ENCODE results near the gene MAPK13.
"Not testable (repeated sequence)": the region's sequence is repeated elsewhere in the genome, so short reads cannot be mapped to it uniquely, and the experiment has no call there.

The MAPK13 gene

GRCh38 chr6:36129941-36130666, at the start of gene MAPK13:
TSS of gene MAPK13 (plus strand) at chr6:36130513. CDS start at chr6:36130583, 70 bp downstream.
- DNase-seq: no peak

GRCh38 chr6:36082318-36082717, 48.0 kb upstream of the MAPK13 start:
- no peak for DNase-seq

- DNase-seq: no peak
Measured at GRCh38 chr6:36083446-36083845, 46.9 kb upstream of the MAPK13 start.

GRCh38 chr6:36088204-36088603, 42.1 kb upstream of the MAPK13 start:
- not testable (repeated sequence) for DNase-seq

- DNase-seq: no peak
Measured at GRCh38 chr6:36089048-36089447, 41.3 kb upstream of the MAPK13 start.

- no peak for DNase-seq
Measured at GRCh38 chr6:36094238-36094637, 36.1 kb upstream of the MAPK13 start.

GRCh38 chr6:36094753-36095496, 35.4 kb upstream of the MAPK13 start:
- DNase-seq: peak; percentile 80 to 82

- no peak for DNase-seq
Measured at GRCh38 chr6:36095497-36096391, 34.6 kb upstream of the MAPK13 start.

- DNase-seq: no peak
Measured at GRCh38 chr6:36098253-36098919, 31.9 kb upstream of the MAPK13 start.

- no peak for DNase-seq
Measured at GRCh38 chr6:36098920-36099647, 31.2 kb upstream of the MAPK13 start.

GRCh38 chr6:36099869-36100483, 30.3 kb upstream of the MAPK13 start:
- peak; percentile 57 to 69 for DNase-seq

- DNase-seq: no peak
Measured at GRCh38 chr6:36101691-36102090, 28.6 kb upstream of the MAPK13 start.

GRCh38 chr6:36102853-36103252, 27.5 kb upstream of the MAPK13 start:
- no peak for DNase-seq

- no peak for DNase-seq
Measured at GRCh38 chr6:36104836-36105235, 25.5 kb upstream of the MAPK13 start.

GRCh38 chr6:36109092-36109491, 21.2 kb upstream of the MAPK13 start:
- DNase-seq: peak; percentile 53 to 72

GRCh38 chr6:36110050-36110449, 20.3 kb upstream of the MAPK13 start:
- no peak for DNase-seq

GRCh38 chr6:36110863-36111262, 19.4 kb upstream of the MAPK13 start:
- DNase-seq: no peak

GRCh38 chr6:36111526-36111925, 18.8 kb upstream of the MAPK13 start:
- no peak for DNase-seq

GRCh38 chr6:36113049-36113448, 17.3 kb upstream of the MAPK13 start:
- DNase-seq: no peak

GRCh38 chr6:36113703-36114102, 16.6 kb upstream of the MAPK13 start:
- no peak for DNase-seq

GRCh38 chr6:36114798-36115408, 15.4 kb upstream of the MAPK13 start:
- peak in 1 of 2 donors; percentile 50 for DNase-seq

Data from CD4-positive, alpha-beta T cell treated with Interleukin-1 beta for 1 hour (primary cell).